MCF 10A (cell line): Measurements from ENCODE around the gene MLC1. TPM values are rescaled to one million over a fixed set of nuclear protein-coding genes. Genes with fewer than 3 reads are reported as not detected.

Experiments
- BruUV-seq: library from RNA; stranded (reverse); fragments of 400-500 nt; replicated peaks from 2 replicates; lab custom pipeline; 2021; lab: Mats Ljungman, UMichigan
- CTCF ChIA-PET: fragments of 300-600 bp; sonication (Branson Sonifier 250); formaldehyde crosslinking; extraction: SDS; loops from one replicate; lab custom pipeline; 2021; ENCODE audit warnings: antibody characterized with exemption, inconsistent platforms; lab: Yijun Ruan, JAX
- POLR2A ChIA-PET: fragments of 300-600, 350-650 bp; sonication (Branson Sonifier 250); formaldehyde crosslinking; extraction: SDS; loops from one replicate; lab custom pipeline; 2020; ENCODE audit warnings: antibody characterized with exemption, inconsistent platforms; lab: Yijun Ruan, JAX
- DNase-seq: peaks from one replicate; pipeline ENCODE4 v3.0.0-alpha.2; 2018; ENCODE audit not compliant: unreplicated experiment
- H3K27ac Mint-ChIP-seq: one replicate; pipeline ENCODE4 v1.8.0; 2022; ENCODE audit warnings: mild to moderate bottlenecking, low read depth, mixed read lengths; ENCODE audit not compliant: unreplicated experiment
- H3K27me3 Mint-ChIP-seq: one replicate; pipeline ENCODE4 v1.8.0; 2022; ENCODE audit warnings: mixed read lengths; ENCODE audit not compliant: insufficient read depth, unreplicated experiment
- H3K36me3 Mint-ChIP-seq: one replicate; pipeline ENCODE4 v1.8.0; 2022; ENCODE audit warnings: mild to moderate bottlenecking, moderate library complexity, mixed read lengths; ENCODE audit not compliant: insufficient read depth, unreplicated experiment
- H3K4me1 Mint-ChIP-seq: one replicate; pipeline ENCODE4 v1.8.0; 2022; ENCODE audit warnings: mixed read lengths; ENCODE audit not compliant: insufficient read depth, unreplicated experiment
- H3K4me3 Mint-ChIP-seq: one replicate; pipeline ENCODE4 v1.8.0; 2022; ENCODE audit warnings: mild to moderate bottlenecking, moderate library complexity, mixed read lengths; ENCODE audit not compliant: unreplicated experiment
- H3K9me3 Mint-ChIP-seq: one replicate; pipeline ENCODE4 v1.8.0; 2022; ENCODE audit warnings: mixed read lengths; ENCODE audit not compliant: unreplicated experiment
- intact Hi-C: fragments of 100-400 bp; cut with micrococcal nuclease; formaldehyde crosslinking; loops from 2 replicates; pipeline ENCODE4 v1.14.1; 2022
- total RNA-seq: library from RNA; stranded (reverse); gene quantifications from 2 replicates; pipeline ENCODE4 v1.2.3, GENCODE V29; 2022
- TF ChIP-seq, protein P1 (sequence below): fragments of 200-600 bp; IDR thresholded peaks from one replicate; pipeline ENCODE4 v1.8.0; 2022; ENCODE audit warnings: antibody characterized with exemption, mild to moderate bottlenecking; ENCODE audit not compliant: unreplicated experiment

Gene MLC1
- total RNA-seq, 1 experiment from 2014 or later, result not detected

DNA sequence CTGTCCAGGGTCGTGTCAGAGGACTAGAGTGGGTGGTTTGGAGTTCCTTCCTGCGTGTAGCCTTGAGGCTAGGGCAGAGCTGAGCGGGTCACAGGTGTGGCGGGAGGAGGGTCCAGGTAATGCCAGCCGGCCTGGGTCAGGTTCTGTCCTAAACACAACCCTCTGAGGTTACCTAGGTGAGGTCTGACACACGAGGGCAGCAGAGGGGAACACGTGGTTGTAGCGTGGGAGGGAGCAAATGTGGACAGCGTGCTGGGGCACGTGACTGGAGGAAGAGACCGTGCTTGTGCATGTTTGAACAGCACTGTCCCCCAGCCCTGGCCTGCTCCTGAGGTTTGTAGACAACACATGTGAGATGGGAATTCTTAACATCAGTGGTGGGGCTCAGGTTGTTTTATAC is 17.7 kb upstream of the MLC1 start:
- H3K4me3 Mint-ChIP-seq, result no peak overlapping the region
- H3K27ac Mint-ChIP-seq, result peak overlapping the region; percentile 42
- no peaks in the 10 kb centered on the region for H3K36me3 Mint-ChIP-seq
- no peaks in the 10 kb centered on the region for H3K9me3 Mint-ChIP-seq
- no TSS peak for BruUV-seq
- ChIA-PET CTCF (interaction anchor here (0.6 to 1.5 kb wide), 4 partner anchors 13 to 190 kb away, joined by 3 to 7 read pairs (median 4); no protein-coding TSS in a partner anchor), POLR2A (no interaction called here)
- TF ChIP-seq, protein P1, sequence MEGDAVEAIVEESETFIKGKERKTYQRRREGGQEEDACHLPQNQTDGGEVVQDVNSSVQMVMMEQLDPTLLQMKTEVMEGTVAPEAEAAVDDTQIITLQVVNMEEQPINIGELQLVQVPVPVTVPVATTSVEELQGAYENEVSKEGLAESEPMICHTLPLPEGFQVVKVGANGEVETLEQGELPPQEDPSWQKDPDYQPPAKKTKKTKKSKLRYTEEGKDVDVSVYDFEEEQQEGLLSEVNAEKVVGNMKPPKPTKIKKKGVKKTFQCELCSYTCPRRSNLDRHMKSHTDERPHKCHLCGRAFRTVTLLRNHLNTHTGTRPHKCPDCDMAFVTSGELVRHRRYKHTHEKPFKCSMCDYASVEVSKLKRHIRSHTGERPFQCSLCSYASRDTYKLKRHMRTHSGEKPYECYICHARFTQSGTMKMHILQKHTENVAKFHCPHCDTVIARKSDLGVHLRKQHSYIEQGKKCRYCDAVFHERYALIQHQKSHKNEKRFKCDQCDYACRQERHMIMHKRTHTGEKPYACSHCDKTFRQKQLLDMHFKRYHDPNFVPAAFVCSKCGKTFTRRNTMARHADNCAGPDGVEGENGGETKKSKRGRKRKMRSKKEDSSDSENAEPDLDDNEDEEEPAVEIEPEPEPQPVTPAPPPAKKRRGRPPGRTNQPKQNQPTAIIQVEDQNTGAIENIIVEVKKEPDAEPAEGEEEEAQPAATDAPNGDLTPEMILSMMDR, result no peak
- H3K27me3 Mint-ChIP-seq, result no peaks in the 10 kb centered on the region
- H3K4me1 Mint-ChIP-seq, result no peaks in the 10 kb centered on the region
- DNase-seq, result peak; percentile 51
- intact Hi-C loops, result no loop called here

DNA sequence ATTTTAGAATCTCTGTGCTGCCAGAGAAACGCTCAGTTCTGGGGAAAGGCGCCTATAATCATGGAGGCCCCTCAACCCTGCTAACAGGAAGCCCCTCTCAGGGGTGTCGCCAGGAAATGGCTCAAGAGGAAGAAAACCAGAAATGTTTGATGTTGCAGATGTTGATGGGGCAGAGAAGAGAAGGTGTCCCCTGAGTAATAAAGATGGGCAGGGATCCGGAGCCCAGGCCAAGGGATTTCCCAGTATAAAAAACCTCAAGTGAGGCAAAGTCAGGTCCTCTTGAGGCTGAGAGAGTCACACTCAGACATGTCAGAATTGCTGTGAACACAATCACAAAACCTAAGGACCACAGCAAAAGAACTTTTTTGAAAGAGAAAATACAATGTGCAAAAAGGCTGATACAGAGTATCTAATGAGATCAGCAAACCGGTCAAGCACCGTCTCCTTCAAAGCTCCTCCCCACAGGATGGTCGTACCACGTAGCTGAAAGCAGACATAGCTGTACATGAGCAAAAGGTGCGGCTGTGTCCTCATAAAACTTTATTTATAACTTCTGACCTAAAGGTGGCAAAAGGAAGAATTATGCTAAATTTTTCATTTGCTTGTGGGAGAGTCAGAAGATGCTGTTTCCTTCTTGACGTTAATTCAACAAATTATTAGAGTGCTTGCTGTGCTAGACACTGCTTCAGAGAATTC is 16.8 kb upstream of the MLC1 start:
- no peak for DNase-seq
- H3K27ac Mint-ChIP-seq, result no peak overlapping the region
- intact Hi-C loops, result no loop called here
- no peaks in the 10 kb centered on the region for H3K36me3 Mint-ChIP-seq
- no peaks in the 10 kb centered on the region for H3K4me1 Mint-ChIP-seq
- TF ChIP-seq, protein P1, result no peak
- no TSS peak for BruUV-seq
- H3K9me3 Mint-ChIP-seq, result no peaks in the 10 kb centered on the region
- H3K4me3 Mint-ChIP-seq, result no peak overlapping the region
- H3K27me3 Mint-ChIP-seq, result peaks cover 3% of the 10 kb centered on the region
- POLR2A ChIA-PET, result no interaction called here
- CTCF ChIA-PET, result interaction anchor here (1.0 kb wide), 1 partner anchor 22 kb away, joined by 4 read pairs; no protein-coding TSS in a partner anchor

DNA sequence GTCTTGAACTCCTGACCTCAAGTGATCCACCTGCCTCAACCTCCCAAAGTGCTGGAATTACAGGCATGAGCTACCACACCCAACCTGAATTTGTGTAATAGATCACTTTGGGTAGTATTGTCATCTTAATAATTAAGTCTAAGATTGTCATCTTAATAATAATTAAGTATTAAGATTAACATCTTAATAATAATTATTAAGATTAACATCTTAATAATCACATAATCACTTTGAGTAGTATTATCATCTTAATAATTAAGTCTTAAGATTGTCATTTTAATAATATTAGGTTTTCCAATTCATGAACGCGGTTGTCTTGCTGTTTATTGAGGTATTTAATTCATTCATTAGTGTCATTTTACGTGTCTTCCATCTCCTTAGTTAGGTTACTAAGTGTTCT is 12.8 kb upstream of the MLC1 start:
- ChIA-PET POLR2A (no interaction called here), CTCF (interaction anchor here (0.8 kb wide), 1 partner anchor 53 kb away, joined by 4 read pairs; no protein-coding TSS in a partner anchor)
- intact Hi-C loops, result no loop called here
- BruUV-seq, result no TSS peak
- H3K9me3 Mint-ChIP-seq, result no peaks in the 10 kb centered on the region
- H3K27me3 Mint-ChIP-seq, result peaks cover 13% of the 10 kb centered on the region
- TF ChIP-seq, protein P1, result no peak
- DNase-seq, result no peak
- H3K4me1 Mint-ChIP-seq, result no peaks in the 10 kb centered on the region
- no peak overlapping the region for H3K27ac Mint-ChIP-seq
- no peaks in the 10 kb centered on the region for H3K36me3 Mint-ChIP-seq
- H3K4me3 Mint-ChIP-seq, result no peak overlapping the region

DNA sequence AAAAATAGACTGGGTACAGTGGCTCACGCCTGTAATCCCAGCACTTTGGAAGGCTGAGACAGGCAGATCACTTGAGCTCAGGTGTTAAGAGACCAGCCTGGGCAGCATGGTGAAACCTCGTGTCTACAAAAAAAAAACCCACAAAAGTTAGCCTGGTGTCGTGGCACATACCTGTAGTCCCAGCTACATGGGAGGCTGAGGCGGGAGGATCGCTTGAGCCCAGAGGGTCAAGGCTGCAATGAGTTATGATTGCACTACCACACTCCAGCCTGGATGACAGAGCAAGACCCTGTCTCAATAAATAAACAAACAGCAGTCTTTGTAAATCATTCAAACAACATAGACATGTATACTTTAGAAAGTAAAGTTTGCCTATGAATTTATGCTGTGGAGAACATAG is 7.1 kb upstream of the MLC1 start:
- intact Hi-C loops, result no loop called here
- H3K27ac Mint-ChIP-seq, result no peak overlapping the region
- peaks cover 2% of the 10 kb centered on the region for H3K9me3 Mint-ChIP-seq
- TF ChIP-seq, protein P1, result no peak
- BruUV-seq, result no TSS peak
- no peak overlapping the region for H3K4me3 Mint-ChIP-seq
- ChIA-PET CTCF (no interaction called here), POLR2A (no interaction called here)
- H3K36me3 Mint-ChIP-seq, result no peaks in the 10 kb centered on the region
- peaks cover 22% of the 10 kb centered on the region for H3K27me3 Mint-ChIP-seq
- no peaks in the 10 kb centered on the region for H3K4me1 Mint-ChIP-seq
- no peak for DNase-seq
